ENCODE data around the gene KCNC4. TPM values are rescaled to one million over a fixed set of nuclear protein-coding genes. Genes with fewer than 3 reads are reported as not detected.

Gene KCNC4
- total RNA-seq, 1 donor from 2014 or later = 20.0 TPM

- Mint-ChIP-seq H3K36me3 (ENCODE audit: low read depth) (no peaks in the 10 kb centered on the region), H3K4me3 (no peak overlapping the region), H3K27ac (no peak overlapping the region), H3K4me1 (no peaks in the 10 kb centered on the region), H3K27me3 (no peaks in the 10 kb centered on the region), H3K9me3 (no peaks in the 10 kb centered on the region)
- intact Hi-C loops (cut with micrococcal nuclease) = no loop called here
- no peak for DNase-seq
Observed at GRCh38 chr1:110253213-110253612, 43.1 kb downstream of the KCNC4 start.

GRCh38 chr1:110254604-110255391 lies 44.7 kb downstream of the KCNC4 start:
- intact Hi-C loops (cut with micrococcal nuclease) = no loop called here
- no peak overlapping the region for H3K27ac Mint-ChIP-seq
- H3K4me3 Mint-ChIP-seq = no peak overlapping the region
- no peaks in the 10 kb centered on the region for H3K9me3 Mint-ChIP-seq
- peaks cover 2% of the 10 kb centered on the region for H3K4me1 Mint-ChIP-seq
- DNase-seq = no peak
- no peaks in the 10 kb centered on the region for H3K36me3 Mint-ChIP-seq (ENCODE audit: low read depth)
- peaks cover under 1% of the 10 kb centered on the region for H3K27me3 Mint-ChIP-seq

- peaks cover 2% of the 10 kb centered on the region for H3K27me3 Mint-ChIP-seq
- H3K9me3 Mint-ChIP-seq = no peaks in the 10 kb centered on the region
- DNase-seq = peak; percentile 64
- no peaks in the 10 kb centered on the region for H3K36me3 Mint-ChIP-seq (ENCODE audit: low read depth)
- H3K4me3 Mint-ChIP-seq = no peak overlapping the region
- H3K27ac Mint-ChIP-seq = no peak overlapping the region
- intact Hi-C loops (cut with micrococcal nuclease) = no loop called here
- peaks cover 3% of the 10 kb centered on the region for H3K4me1 Mint-ChIP-seq
Observed at GRCh38 chr1:110255392-110255787, 45.3 kb downstream of the KCNC4 start.

GRCh38 chr1:110258734-110259133 lies 48.6 kb downstream of the KCNC4 start:
- Mint-ChIP-seq H3K36me3 (ENCODE audit: low read depth) (no peaks in the 10 kb centered on the region), H3K4me1 (peaks cover 7% of the 10 kb centered on the region), H3K4me3 (no peak overlapping the region), H3K9me3 (no peaks in the 10 kb centered on the region), H3K27ac (no peak overlapping the region), H3K27me3 (peaks cover 2% of the 10 kb centered on the region)
- intact Hi-C loops (cut with micrococcal nuclease) = no loop called here
- DNase-seq = no peak

- intact Hi-C loops (cut with micrococcal nuclease) = no loop called here
- H3K4me1 Mint-ChIP-seq = peaks cover 7% of the 10 kb centered on the region
- peaks cover 2% of the 10 kb centered on the region for H3K27me3 Mint-ChIP-seq
- no peak for DNase-seq
- H3K4me3 Mint-ChIP-seq = no peak overlapping the region
- H3K9me3 Mint-ChIP-seq = no peaks in the 10 kb centered on the region
- no peaks in the 10 kb centered on the region for H3K36me3 Mint-ChIP-seq (ENCODE audit: low read depth)
- H3K27ac Mint-ChIP-seq = no peak overlapping the region
Observed at GRCh38 chr1:110259770-110260169, 49.7 kb downstream of the KCNC4 start.

Other genes with a start within 250 kb of the KCNC4 start
- gene AHCYL1, start 225.5 kb upstream of the KCNC4 start, total RNA-seq = 67.1 and 75.3 TPM in 2 replicates
- gene STRIP1, start 175.7 kb upstream of the KCNC4 start, total RNA-seq = 41.0 and 43.8 TPM in 2 replicates
- gene ALX3, start 139.6 kb upstream of the KCNC4 start, total RNA-seq = not detected in 2 replicates
- not detected in 2 replicates for gene UBL4B, start 97.9 kb upstream of the KCNC4 start, total RNA-seq
- 0.05 TPM in 1 of 2 replicates, not detected in the other for gene SLC6A17, start 59.8 kb upstream of the KCNC4 start, total RNA-seq
- 55.6 and 57.1 TPM in 2 replicates for gene RBM15, start 129.1 kb downstream of the KCNC4 start, total RNA-seq
- 0.43 and 0.44 TPM in 2 replicates for gene SLC16A4, start 180.7 kb downstream of the KCNC4 start, total RNA-seq
- 170 and 180 TPM in 2 replicates for gene LAMTOR5, start 197.4 kb downstream of the KCNC4 start, total RNA-seq
- not detected in 2 replicates for gene PROK1, start 240.8 kb downstream of the KCNC4 start, total RNA-seq